Coronary artery (tissue), 2 donors: ENCODE measurements around the gene FRAS1.

Experiments
- DNase-seq: peaks from one replicate; pipeline ENCODE4 v3.0.0-alpha.2; 2017; ENCODE audit warnings: low spot score
- H3K27ac ChIP-seq, 2 donors: fragments of 200-600 bp; sonication (generic); one replicate each; pipeline ENCODE4 v1.5.1; 2016 to 2019
- H3K4me3 ChIP-seq: fragments of 200-600 bp; sonication (generic); 2 replicates; pipeline ENCODE4 v1.5.1; 2016; ENCODE audit warnings: mild to moderate bottlenecking, moderate library complexity
- TF ChIP-seq, protein P1 (sequence below): fragments of 200-600 bp; sonication (generic); IDR thresholded peaks from one replicate; pipeline ENCODE4 v1.5.1; 2019; ENCODE audit warnings: antibody characterized with exemption

Gene FRAS1

DNA sequence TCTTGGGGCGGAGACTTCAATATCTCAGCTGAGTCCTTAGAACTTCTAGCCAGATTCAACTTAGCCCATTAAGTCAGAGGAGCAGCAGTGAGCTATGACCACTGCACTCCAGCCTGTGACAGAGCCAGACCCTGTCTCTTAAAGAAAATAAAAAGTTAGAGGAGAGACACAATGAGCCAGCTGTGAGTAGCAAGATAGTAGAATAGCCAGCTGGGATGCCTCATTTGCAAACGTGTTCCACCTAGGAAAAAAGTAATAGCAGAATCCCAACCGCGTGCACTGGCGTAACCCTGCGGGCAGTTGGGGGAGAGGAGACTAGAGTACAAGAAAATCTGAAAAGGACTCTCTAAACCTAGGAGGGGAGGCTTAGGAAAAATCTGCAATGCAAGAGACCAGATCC lies 361.3 kb downstream of the FRAS1 start:
- no peak for DNase-seq
- Histone ChIP-seq H3K27ac (no peak overlapping the region), H3K4me3 (no peak overlapping the region)
- TF ChIP-seq, protein P1, sequence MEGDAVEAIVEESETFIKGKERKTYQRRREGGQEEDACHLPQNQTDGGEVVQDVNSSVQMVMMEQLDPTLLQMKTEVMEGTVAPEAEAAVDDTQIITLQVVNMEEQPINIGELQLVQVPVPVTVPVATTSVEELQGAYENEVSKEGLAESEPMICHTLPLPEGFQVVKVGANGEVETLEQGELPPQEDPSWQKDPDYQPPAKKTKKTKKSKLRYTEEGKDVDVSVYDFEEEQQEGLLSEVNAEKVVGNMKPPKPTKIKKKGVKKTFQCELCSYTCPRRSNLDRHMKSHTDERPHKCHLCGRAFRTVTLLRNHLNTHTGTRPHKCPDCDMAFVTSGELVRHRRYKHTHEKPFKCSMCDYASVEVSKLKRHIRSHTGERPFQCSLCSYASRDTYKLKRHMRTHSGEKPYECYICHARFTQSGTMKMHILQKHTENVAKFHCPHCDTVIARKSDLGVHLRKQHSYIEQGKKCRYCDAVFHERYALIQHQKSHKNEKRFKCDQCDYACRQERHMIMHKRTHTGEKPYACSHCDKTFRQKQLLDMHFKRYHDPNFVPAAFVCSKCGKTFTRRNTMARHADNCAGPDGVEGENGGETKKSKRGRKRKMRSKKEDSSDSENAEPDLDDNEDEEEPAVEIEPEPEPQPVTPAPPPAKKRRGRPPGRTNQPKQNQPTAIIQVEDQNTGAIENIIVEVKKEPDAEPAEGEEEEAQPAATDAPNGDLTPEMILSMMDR = no peak

DNA sequence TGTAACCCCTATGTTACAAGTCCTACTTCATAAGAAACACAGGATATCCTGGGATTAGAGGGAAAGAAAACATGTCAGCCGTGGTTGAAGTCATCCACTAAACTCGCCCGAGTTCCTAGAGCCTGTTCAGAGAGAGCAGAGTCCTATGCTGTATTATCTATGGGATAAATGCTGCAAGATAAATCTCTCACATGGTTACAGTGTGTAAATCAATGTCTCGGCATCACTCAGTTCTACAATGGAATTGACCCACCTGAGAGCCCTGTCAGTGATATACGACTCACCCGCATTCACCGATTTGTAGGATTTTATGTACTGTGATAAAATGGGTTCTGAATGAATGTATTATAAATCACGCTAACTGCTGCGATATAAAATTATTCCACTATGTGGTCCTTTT lies 366.7 kb downstream of the FRAS1 start:
- TF ChIP-seq, protein P1 = no peak
- no peak for DNase-seq

DNA sequence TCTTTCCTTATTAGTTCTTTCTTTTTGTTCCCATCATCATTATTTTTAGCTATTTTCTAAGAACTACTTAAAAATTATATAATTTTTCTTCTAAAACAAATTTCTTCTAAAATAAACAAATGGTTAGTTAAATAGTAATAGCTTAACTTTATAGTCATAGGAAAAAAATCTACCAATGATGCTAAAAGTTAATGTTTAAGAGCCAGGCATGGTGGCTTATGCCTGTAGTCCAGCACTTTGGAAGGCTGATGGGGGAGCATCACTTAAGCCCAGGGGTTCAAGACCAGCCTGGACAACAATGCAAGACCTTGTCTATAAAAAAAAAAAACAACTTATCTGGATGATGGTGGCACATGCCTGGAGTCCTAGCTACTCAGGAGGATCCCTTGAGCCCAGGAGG lies 367.3 kb downstream of the FRAS1 start:
- DNase-seq = no peak
- Histone ChIP-seq H3K27ac (no peak overlapping the region), H3K4me3 (no peak overlapping the region)
- TF ChIP-seq, protein P1 = no peak

More for the DNA sequence above, 366.7 kb downstream of the FRAS1 start:
- no peak overlapping the region for H3K4me3 ChIP-seq
- no peak overlapping the region for H3K27ac ChIP-seq

DNA sequence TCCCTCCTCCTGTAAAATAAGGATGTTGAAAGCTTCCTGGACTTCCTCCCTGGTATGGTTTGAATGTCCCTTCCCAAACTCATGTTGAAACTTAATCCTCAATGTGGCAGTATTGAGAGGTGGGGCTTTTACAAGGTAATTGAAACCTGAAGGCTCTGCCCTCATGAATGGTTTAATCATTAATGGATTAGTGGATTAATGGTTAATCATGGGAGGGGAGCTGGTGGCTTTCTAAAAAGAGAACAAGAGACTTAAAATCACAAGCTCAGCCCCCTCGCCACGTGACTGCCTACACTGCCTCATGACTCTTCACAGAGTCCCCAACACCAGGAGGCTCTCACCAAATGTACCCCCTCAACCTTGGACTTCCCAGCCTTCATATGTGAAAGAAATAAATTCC lies 369.8 kb downstream of the FRAS1 start:
- Histone ChIP-seq H3K27ac (no peak overlapping the region), H3K4me3 (no peak overlapping the region)
- DNase-seq = no peak
- TF ChIP-seq, protein P1 = no peak

DNA sequence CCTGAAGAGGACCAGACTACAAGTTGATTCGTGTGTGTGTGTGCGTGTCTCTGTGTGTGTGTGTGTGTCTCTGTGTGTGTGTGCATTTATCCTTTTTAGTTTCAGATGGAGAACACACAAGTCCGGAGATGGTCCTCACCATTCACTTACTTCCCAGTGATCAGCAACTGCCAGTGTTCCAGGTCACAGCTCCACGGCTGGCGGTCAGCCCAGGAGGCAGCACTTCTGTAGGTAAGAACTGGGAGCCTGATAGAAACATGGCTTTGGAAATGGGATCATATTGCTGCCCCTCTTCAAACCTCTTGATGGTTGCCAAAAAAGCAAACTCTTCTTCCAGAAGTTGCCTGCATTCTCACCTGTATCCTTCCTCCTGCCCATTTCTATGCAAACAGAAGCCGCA lies 371.9 kb downstream of the FRAS1 start:
- Histone ChIP-seq H3K4me3 (no peak overlapping the region), H3K27ac (no peak overlapping the region)
- TF ChIP-seq, protein P1 = no peak
- no peak for DNase-seq

DNA sequence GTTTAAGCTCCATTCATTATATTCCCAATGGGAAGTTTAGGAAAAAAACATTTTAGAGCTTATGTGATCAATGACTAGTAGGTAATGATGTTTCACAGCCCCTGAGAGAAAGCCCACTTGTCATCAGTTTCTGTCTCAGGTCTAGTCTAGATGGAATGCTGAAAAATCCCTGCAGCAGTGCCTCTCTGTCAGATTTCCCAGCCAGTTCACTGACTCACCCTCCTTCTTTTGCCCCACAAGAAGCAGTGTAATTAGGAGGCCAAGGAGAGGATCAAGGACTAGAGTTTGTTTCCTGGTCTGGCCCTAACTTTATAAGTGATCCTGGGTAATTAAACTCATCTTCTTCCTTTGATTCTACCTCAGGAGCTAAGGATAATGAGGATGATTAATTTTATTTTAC lies 375.8 kb downstream of the FRAS1 start:
- DNase-seq = no peak

DNA sequence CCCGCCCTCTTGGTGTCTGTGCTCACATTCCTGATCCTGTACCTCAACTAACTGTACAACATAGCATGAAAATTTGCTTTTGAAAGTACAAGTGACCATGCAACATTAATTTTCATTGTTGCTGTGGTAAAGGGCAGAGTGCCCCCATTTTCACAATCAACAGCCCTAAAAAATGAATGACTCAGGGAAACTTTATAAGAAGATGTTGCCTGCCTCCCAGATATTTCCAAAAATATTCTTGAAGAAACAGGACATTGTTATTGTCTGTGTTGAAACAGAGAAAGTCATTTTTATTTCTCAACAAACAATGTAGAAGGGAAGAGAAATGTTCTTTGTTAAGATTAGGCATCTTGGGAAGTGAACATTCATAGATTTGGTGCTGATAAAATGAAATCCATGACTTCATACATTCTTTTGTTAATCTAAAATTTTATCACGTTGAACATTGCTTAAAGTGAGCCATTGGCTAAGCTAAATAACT lies 380.5 kb downstream of the FRAS1 start:
- no peak overlapping the region for H3K4me3 ChIP-seq
- no peak for DNase-seq
- TF ChIP-seq, protein P1 = no peak
- no peak overlapping the region for H3K27ac ChIP-seq

More for the DNA sequence above, 375.8 kb downstream of the FRAS1 start:
- H3K27ac ChIP-seq = no peak overlapping the region
- H3K4me3 ChIP-seq = no peak overlapping the region
- TF ChIP-seq, protein P1 = no peak
